ENCODE data around the gene EEPD1. TPM values are rescaled to one million over a fixed set of nuclear protein-coding genes. Genes with fewer than 3 reads are reported as not detected.

EEPD1 gene
- total RNA-seq, 6 experiments from 2014 or later, result 5.9 to 18.6 (median 10.6) TPM

- WGBS (ENCODE audit: insufficient coverage, low coverage, low lambda C conversion rate, missing lambda C conversion rate), result 46% methylated on average over 2 of the region's 4 CpGs
- TF ChIP-seq POLR2A (IDR thresholded peaks at IDR 0.05), result no peak
- TF ChIP-seq, protein P1, sequence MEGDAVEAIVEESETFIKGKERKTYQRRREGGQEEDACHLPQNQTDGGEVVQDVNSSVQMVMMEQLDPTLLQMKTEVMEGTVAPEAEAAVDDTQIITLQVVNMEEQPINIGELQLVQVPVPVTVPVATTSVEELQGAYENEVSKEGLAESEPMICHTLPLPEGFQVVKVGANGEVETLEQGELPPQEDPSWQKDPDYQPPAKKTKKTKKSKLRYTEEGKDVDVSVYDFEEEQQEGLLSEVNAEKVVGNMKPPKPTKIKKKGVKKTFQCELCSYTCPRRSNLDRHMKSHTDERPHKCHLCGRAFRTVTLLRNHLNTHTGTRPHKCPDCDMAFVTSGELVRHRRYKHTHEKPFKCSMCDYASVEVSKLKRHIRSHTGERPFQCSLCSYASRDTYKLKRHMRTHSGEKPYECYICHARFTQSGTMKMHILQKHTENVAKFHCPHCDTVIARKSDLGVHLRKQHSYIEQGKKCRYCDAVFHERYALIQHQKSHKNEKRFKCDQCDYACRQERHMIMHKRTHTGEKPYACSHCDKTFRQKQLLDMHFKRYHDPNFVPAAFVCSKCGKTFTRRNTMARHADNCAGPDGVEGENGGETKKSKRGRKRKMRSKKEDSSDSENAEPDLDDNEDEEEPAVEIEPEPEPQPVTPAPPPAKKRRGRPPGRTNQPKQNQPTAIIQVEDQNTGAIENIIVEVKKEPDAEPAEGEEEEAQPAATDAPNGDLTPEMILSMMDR (IDR thresholded peaks at IDR 0.05), result no peak
These were observed 45.8 kb downstream of the EEPD1 start for GRCh38 chr7:36198854-36199266.

GRCh38 chr7:36199329-36199728 is 46.3 kb downstream of the EEPD1 start:
- no peak for DNase-seq
- no peaks in the 10 kb centered on the region for H3K27me3 ChIP-seq
- no peaks in the 10 kb centered on the region for H3K36me3 ChIP-seq
- no peak for ATAC-seq
- H3K4me3 ChIP-seq, result no peak overlapping the region
- H3K4me1 ChIP-seq, result no peaks in the 10 kb centered on the region
- no peak overlapping the region for H3K27ac ChIP-seq
- TF ChIP-seq, protein P1 (IDR thresholded peaks at IDR 0.05), result no peak
- TF ChIP-seq POLR2A (IDR thresholded peaks at IDR 0.05), result no peak
- no CpG with 5 or more reads among the region's 1 CpG for WGBS (ENCODE audit: insufficient coverage, low coverage, low lambda C conversion rate, missing lambda C conversion rate)
- intact Hi-C loops (cut with DNase I), result no loop called here
- no peaks in the 10 kb centered on the region for H3K9me3 ChIP-seq

More at GRCh38 chr7:36198854-36199266, 45.8 kb downstream of the EEPD1 start:
- intact Hi-C loops (cut with DNase I), result no loop called here
- Histone ChIP-seq H3K27me3 (no peaks in the 10 kb centered on the region), H3K4me3 (no peak overlapping the region), H3K4me1 (no peaks in the 10 kb centered on the region), H3K27ac (no peak overlapping the region), H3K9me3 (no peaks in the 10 kb centered on the region), H3K36me3 (no peaks in the 10 kb centered on the region)
- DNase-seq (no peak), ATAC-seq (no peak)

- WGBS (ENCODE audit: insufficient coverage, low coverage, low lambda C conversion rate, missing lambda C conversion rate), result 75% methylated on average over 2 of the region's 5 CpGs
- intact Hi-C loops (cut with DNase I), result no loop called here
- H3K27me3 ChIP-seq, result no peaks in the 10 kb centered on the region
- H3K9me3 ChIP-seq, result no peaks in the 10 kb centered on the region
- no peak overlapping the region for H3K27ac ChIP-seq
- no peak for ATAC-seq
- no peak overlapping the region for H3K4me3 ChIP-seq
- TF ChIP-seq, protein P1 (IDR thresholded peaks at IDR 0.05), result no peak
- no peak for TF ChIP-seq POLR2A (IDR thresholded peaks at IDR 0.05)
- DNase-seq, result no peak
- H3K36me3 ChIP-seq, result no peaks in the 10 kb centered on the region
- peaks cover 0 to 10% (median 4%) of the 10 kb centered on the region in 4 donors for H3K4me1 ChIP-seq
These were observed 48.2 kb downstream of the EEPD1 start for GRCh38 chr7:36201122-36201723.

DNA sequence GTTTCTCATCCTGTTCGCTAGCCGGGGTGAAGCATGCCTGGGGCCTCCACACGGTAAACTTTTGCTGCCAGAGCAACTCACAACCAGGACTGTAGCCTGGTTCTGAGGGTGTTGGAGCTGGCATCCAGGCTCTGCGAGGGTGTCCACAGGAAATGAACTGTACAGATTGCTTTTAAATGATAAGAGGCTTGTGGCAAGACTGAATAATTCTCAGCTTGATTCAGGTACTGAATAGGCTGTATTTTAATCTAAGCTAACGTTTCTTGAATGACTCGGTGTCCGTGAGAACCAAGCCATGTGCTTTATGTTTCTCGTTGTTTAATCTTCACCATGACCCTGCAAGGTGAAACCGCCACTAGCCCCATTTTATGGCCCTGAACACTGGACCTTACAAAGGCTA is 49.3 kb downstream of the EEPD1 start:
- Histone ChIP-seq H3K27ac (no peak overlapping the region), H3K27me3 (no peaks in the 10 kb centered on the region), H3K9me3 (no peaks in the 10 kb centered on the region), H3K4me1 (peaks cover 0 to 22% (median 10%) of the 10 kb centered on the region in 4 donors), H3K4me3 (no peak overlapping the region), H3K36me3 (no peaks in the 10 kb centered on the region)
- TF ChIP-seq POLR2A (IDR thresholded peaks at IDR 0.05), result no peak
- TF ChIP-seq, protein P1 (IDR thresholded peaks at IDR 0.05), result no peak
- ATAC-seq (no peak), DNase-seq (no peak)
- 74% methylated on average over 3 of the region's 9 CpGs for WGBS (ENCODE audit: insufficient coverage, low coverage, low lambda C conversion rate, missing lambda C conversion rate)
- intact Hi-C loops (cut with DNase I), result no loop called here
